Vagina (tissue), 2 donors: Measurements from ENCODE around the gene SLC16A5. TPM values are rescaled to one million over a fixed set of nuclear protein-coding genes. Genes with fewer than 3 reads are reported as not detected.
A peak's percentile ranks its signal among the peaks of the same experiment; 100 is the strongest.

Experiments
- DNase-seq, 2 donors: peaks; one replicate each; pipeline ENCODE4 v3.0.0-alpha.2; 2017; ENCODE audit errors: extremely low spot score in 2 of 2
- H3K27ac ChIP-seq: fragments of 200-600 bp; sonication (generic); one replicate; pipeline ENCODE4 v1.5.1; 2019
- H3K27me3 ChIP-seq: fragments of 200-600 bp; sonication (generic); one replicate; pipeline ENCODE4 v1.5.1; 2019
- H3K36me3 ChIP-seq, 2 donors: fragments of 200-600 bp; sonication (generic); one replicate each; pipeline ENCODE4 v1.5.1; 2017 to 2019
- H3K4me1 ChIP-seq: fragments of 200-600 bp; sonication (generic); one replicate; pipeline ENCODE4 v1.5.1; 2019
- H3K4me3 ChIP-seq, 2 donors: fragments of 200-600 bp; sonication (generic); 1 replicate in 1 of 2; 2 replicates in 1 of 2; pipeline ENCODE4 v1.5.1; 2016 to 2019
- H3K9me3 ChIP-seq: fragments of 200-600 bp; sonication (generic); one replicate; pipeline ENCODE4 v1.5.1; 2019
- POLR2A ChIP-seq, 2 donors: fragments of 450-650 bp; IDR thresholded peaks; one replicate each; pipeline ENCODE4 v1.6.1; 2017; ENCODE audit warnings: antibody characterized with exemption in 2 of 2, mild to moderate bottlenecking in 2 of 2, moderate library complexity in 2 of 2
- POLR2AphosphoS5 ChIP-seq, 2 donors: sonication (generic); formaldehyde crosslinking; IDR thresholded peaks; one replicate each; pipeline ENCODE4 v1.9.0; 2017; ENCODE audit warnings: antibody characterized with exemption in 2 of 2, mild to moderate bottlenecking in 2 of 2, low read depth in 1 of 2; ENCODE audit not compliant: insufficient read depth in 1 of 2
- intact Hi-C: fragments of 100-400 bp; cut with DNase I; formaldehyde crosslinking; loops from one replicate; pipeline ENCODE4 v1.15.1; 2023
- total RNA-seq: library from RNA; depleted of rRNA; stranded (reverse); fragments of >200 nt; gene quantifications from one replicate; pipeline ENCODE4 v1.2.3, GENCODE V29; 2016
- TF ChIP-seq, protein P1 (sequence below), 3 experiments: fragments of 450-650 bp in 2 of 3; fragments of 200-600 bp in 1 of 3; sonication (generic) in 1 of 3; IDR thresholded peaks; one replicate each; pipeline ENCODE4 v1.5.1; 2017 to 2019; ENCODE audit warnings: antibody characterized with exemption in 3 of 3, mild to moderate bottlenecking in 2 of 3, moderate library complexity in 2 of 3

Gene SLC16A5
- total RNA-seq, 1 donor from 2014 or later = 26.8 TPM

DNA sequence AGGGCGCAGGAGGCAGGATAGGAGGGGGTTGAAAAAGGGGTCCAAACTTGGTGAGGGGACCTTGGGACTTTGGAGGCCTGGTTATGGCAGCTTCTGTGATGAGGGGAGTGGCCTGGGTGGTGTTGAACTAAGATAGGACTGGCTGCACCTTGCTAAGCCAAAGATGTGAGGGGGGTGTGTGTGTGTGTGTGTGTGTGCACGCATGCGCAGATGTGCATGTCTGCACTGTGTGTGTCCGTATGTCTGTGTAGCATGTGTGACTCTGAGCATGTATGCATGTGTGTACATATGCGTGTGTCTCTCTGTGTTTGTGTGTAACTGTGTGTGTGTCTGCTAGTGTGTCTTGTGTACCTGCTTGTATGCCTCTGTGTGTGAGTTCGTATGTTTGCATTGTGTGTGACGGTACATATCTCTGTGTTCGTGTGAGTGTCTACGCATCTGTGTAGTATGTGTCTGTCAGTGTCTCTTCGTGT lies 4.1 kb downstream of the SLC16A5 start:
- no peak overlapping the region for H3K4me3 ChIP-seq

DNA sequence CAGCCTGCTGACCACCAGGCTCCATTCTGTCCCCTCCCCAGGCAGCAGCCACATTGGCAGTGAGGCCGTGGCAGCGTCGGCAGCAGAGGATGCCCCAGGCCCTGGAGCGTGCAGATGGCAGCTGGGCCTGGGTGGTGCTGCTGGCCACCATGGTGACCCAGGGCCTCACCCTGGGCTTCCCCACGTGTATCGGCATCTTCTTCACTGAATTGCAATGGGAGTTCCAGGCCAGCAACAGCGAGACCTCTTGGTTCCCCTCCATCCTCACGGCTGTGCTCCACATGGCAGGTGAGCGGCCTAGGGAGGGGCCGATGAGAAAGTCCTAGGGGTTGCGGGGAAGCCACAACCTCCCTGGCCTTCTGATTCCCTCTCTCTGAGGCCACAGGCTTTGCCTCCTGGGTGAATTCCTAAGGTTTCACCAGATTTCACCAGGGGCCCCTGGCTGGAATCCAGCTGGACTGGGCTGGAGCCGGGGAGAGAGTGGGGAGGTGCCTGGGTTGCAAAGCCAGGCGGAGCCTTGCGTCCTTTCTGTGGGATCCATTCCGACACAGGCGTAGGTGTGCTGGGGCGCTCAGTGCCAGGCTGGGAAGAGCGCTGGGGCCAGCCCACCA lies 5.9 kb downstream of the SLC16A5 start:
- Histone ChIP-seq H3K4me3 (no peak overlapping the region), H3K4me1 (peaks cover 65% of the 10 kb centered on the region), H3K27ac (no peak overlapping the region), H3K36me3 (no peaks in the 10 kb centered on the region), H3K9me3 (no peaks in the 10 kb centered on the region), H3K27me3 (no peaks in the 10 kb centered on the region)
- DNase-seq = no peak
- intact Hi-C loops = no loop called here
- TF ChIP-seq POLR2AphosphoS5 (IDR thresholded peaks at IDR 0.05; ENCODE audit: insufficient read depth in 1 of 2, low read depth in 1 of 2) (no peak), POLR2A (IDR thresholded peaks at IDR 0.05) (no peak)
- TF ChIP-seq, protein P1, sequence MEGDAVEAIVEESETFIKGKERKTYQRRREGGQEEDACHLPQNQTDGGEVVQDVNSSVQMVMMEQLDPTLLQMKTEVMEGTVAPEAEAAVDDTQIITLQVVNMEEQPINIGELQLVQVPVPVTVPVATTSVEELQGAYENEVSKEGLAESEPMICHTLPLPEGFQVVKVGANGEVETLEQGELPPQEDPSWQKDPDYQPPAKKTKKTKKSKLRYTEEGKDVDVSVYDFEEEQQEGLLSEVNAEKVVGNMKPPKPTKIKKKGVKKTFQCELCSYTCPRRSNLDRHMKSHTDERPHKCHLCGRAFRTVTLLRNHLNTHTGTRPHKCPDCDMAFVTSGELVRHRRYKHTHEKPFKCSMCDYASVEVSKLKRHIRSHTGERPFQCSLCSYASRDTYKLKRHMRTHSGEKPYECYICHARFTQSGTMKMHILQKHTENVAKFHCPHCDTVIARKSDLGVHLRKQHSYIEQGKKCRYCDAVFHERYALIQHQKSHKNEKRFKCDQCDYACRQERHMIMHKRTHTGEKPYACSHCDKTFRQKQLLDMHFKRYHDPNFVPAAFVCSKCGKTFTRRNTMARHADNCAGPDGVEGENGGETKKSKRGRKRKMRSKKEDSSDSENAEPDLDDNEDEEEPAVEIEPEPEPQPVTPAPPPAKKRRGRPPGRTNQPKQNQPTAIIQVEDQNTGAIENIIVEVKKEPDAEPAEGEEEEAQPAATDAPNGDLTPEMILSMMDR (IDR thresholded peaks at IDR 0.05) = no peak

More for the DNA sequence above, 4.1 kb downstream of the SLC16A5 start:
- no peak for DNase-seq
- TF ChIP-seq POLR2A (IDR thresholded peaks at IDR 0.05) (no peak), POLR2AphosphoS5 (IDR thresholded peaks at IDR 0.05; ENCODE audit: insufficient read depth in 1 of 2, low read depth in 1 of 2) (no peak)
- TF ChIP-seq, protein P1 (IDR thresholded peaks at IDR 0.05) = no peak
- intact Hi-C loops = no loop called here
- Histone ChIP-seq H3K27ac (peak overlapping the region; percentile 17), H3K27me3 (no peaks in the 10 kb centered on the region), H3K36me3 (no peaks in the 10 kb centered on the region), H3K4me1 (peaks cover 80% of the 10 kb centered on the region), H3K9me3 (no peaks in the 10 kb centered on the region)

DNA sequence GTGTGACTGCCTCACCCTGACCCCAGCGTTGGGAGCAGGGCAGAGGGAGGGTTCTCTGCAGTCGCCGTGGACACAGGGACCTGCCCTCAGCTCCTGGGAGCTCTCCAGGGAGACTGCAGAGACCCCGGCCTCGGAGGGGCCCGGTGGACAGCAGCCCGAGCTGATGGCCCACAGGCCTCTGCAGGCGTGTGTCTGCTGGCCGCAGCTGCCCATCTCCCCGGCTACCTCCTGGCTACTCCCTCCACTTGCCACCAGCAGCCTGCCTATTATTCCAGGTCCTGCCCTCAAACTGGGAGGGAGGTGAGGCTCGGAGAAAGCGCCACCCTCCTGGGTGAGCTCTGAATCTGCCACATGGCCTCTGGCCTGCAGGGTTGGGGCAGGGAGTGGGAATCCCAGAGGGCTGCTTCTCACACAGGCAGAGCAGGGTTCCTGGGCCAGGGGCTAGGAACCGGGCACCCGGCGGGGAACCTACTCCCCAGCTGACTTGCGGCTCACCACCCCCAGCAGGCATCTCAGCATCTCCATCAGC lies 7.2 kb downstream of the SLC16A5 start:
- Histone ChIP-seq H3K27me3 (no peaks in the 10 kb centered on the region), H3K27ac (no peak overlapping the region), H3K4me3 (no peak overlapping the region), H3K36me3 (peaks cover 0 to 6% of the 10 kb centered on the region in 2 donors), H3K9me3 (no peaks in the 10 kb centered on the region), H3K4me1 (peaks cover 52% of the 10 kb centered on the region)
- no peak for DNase-seq
- TF ChIP-seq, protein P1 (IDR thresholded peaks at IDR 0.05) = no peak
- TF ChIP-seq POLR2A (IDR thresholded peaks at IDR 0.05) = no peak
- no peak for TF ChIP-seq POLR2AphosphoS5 (IDR thresholded peaks at IDR 0.05; ENCODE audit: insufficient read depth in 1 of 2, low read depth in 1 of 2)
- intact Hi-C loops = no loop called here

GRCh38 chr17:75096082-75096625 lies 8.4 kb downstream of the SLC16A5 start:
- Histone ChIP-seq H3K27ac (peak overlapping the region; percentile 23), H3K36me3 (peaks cover 0 to 13% of the 10 kb centered on the region in 2 donors), H3K4me1 (peaks cover 42% of the 10 kb centered on the region), H3K4me3 (no peak overlapping the region), H3K27me3 (no peaks in the 10 kb centered on the region), H3K9me3 (no peaks in the 10 kb centered on the region)
- TF ChIP-seq POLR2A (IDR thresholded peaks at IDR 0.05) = no peak
- peak in 1 of 2 donors; percentile 70 for TF ChIP-seq POLR2AphosphoS5 (IDR thresholded peaks at IDR 0.05; ENCODE audit: insufficient read depth in 1 of 2, low read depth in 1 of 2)
- no peak for DNase-seq
- intact Hi-C loops = no loop called here

GRCh38 chr17:75097865-75098264 lies 10.1 kb downstream of the SLC16A5 start:
- TF ChIP-seq POLR2A (IDR thresholded peaks at IDR 0.05) (no peak), POLR2AphosphoS5 (IDR thresholded peaks at IDR 0.05; ENCODE audit: insufficient read depth in 1 of 2, low read depth in 1 of 2) (no peak)
- TF ChIP-seq, protein P1 (IDR thresholded peaks at IDR 0.05) = no peak
- peaks cover 26% of the 10 kb centered on the region for H3K4me1 ChIP-seq
- intact Hi-C loops = no loop called here

More at GRCh38 chr17:75097865-75098264, 10.1 kb downstream of the SLC16A5 start:
- Histone ChIP-seq H3K9me3 (no peaks in the 10 kb centered on the region), H3K36me3 (peaks cover 0 to 13% of the 10 kb centered on the region in 2 donors), H3K27ac (no peak overlapping the region), H3K4me3 (no peak overlapping the region), H3K27me3 (no peaks in the 10 kb centered on the region)
- no peak for DNase-seq
